CD4-positive, alpha-beta T cell treated with Interleukin-4 for 1 hour (primary cell): Measurements from ENCODE around the gene OR6A2.
"Not testable (repeated sequence)": the region's sequence is repeated elsewhere in the genome, so short reads cannot be mapped to it uniquely, and the experiment has no call there.

Experiments
- DNase-seq, 2 donors: peaks; one replicate each; pipeline ENCODE4 v3.0.0-alpha.2; 2020 to 2022

The OR6A2 gene

DNA sequence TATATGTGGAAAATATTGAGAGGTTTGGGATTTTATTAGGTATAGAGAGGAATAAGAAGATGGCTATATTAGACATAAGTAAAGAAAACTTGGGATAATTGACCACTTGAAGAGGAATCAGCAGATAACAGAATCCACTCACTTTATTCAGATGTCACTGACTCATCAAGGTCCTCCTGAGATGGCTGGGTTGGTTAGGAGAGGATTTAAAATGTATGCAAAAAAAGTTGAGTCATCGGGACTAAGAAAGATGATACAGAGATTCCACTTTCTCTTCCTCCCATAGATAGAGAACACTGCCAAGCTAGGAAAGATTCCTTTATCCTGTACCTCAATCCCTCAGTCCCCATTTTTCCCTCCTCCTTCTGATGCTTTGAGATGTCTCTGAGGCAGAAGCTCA lies at the start of gene OR6A2:
Gene OR6A2 (minus strand): TSS at position 288 of the 400 bp plus-strand sequence. CDS start 3,981 bp downstream, outside the sequence.
- no peak for DNase-seq

- DNase-seq, result no peak
Measured at GRCh38 chr11:6845383-6845782, 45.9 kb upstream of the OR6A2 start, which contains the start of gene OR10A5. Gene OR10A5, plus strand, starts transcription at chr11:6845683. Its CDS starts 0 bp downstream, at chr11:6845683.

DNA sequence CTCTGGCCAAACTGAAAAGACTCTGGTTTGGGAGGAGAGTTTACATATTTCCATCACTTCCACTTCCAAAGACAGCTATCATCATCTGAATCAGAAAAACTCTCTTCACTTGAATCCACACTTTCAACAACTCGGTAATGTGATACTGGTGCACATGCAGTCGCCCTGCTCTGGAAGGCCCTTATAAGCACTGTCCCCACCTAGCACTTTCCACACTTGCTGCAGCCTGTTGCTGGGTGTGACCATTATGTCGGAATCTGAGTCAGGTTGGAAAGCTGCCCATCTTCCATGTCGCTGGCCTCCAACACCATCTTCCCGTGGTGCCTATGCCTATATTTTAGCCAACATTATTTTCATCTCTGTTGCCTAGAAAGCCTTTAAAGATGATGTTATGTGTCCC lies 44.9 kb upstream of the OR6A2 start:
- no peak for DNase-seq

DNA sequence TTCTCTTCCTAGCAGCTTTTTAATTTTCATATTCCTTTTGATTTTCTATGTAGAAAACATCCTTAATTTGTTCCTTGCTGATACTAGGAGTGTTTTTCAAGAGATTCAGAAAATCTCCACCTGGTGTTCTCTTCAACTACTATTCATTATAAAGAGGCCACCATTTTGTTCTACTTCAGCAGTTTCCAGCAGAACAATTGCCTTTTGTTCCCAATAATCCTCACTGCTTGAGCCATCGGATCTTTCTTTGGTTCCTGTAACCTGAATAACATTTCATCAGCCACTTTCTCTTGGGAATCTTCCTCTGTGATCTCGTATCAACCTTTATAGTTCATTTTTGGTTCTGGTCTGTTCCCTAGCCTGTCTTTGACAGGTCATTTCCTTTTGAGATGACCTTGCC lies 44.2 kb upstream of the OR6A2 start:
- no peak for DNase-seq

- DNase-seq, result no peak
Measured at GRCh38 chr11:6841694-6842093, 42.2 kb upstream of the OR6A2 start.

DNA sequence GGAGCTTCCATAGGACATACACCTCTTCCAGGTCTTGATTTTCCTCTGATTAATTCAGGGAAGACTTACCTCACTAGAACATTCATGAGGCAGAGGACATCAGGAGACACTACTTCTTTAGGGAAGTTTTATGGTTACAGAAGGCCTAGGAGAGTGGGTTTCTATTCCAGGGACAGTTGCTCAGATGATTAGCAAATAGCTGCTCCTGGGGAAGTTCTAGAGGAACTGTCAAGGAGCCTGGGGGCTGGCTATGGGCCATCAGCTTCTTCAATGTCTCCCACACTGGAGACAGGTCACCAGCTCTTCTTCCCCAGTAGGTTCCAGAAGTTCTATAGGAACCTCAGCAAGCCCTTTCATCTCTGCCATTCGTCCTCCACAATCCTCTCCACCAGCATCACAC lies 34.5 kb upstream of the OR6A2 start:
- DNase-seq, result no peak

DNA sequence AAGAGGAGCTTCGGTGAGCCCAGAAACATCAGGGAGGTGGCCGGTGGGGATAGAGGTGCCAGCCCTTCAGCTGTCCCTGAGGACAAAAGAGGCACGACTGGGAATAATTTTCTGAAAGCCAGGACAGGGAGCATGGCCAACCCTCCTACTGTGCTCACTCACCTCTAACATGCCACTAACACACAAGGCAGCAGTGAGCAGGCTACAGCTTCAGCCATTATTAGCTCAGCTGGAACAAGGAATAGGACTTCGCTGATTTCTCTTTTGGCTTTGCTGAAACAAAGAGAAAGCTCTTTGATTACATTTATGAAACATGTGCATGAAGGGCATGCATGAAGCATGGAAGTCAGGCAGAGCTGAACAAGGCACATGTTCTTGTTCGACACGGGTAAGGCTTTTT lies 33.9 kb upstream of the OR6A2 start:
- no peak for DNase-seq

GRCh38 chr11:6828103-6828502 lies 28.6 kb upstream of the OR6A2 start:
- DNase-seq, result no peak

DNA sequence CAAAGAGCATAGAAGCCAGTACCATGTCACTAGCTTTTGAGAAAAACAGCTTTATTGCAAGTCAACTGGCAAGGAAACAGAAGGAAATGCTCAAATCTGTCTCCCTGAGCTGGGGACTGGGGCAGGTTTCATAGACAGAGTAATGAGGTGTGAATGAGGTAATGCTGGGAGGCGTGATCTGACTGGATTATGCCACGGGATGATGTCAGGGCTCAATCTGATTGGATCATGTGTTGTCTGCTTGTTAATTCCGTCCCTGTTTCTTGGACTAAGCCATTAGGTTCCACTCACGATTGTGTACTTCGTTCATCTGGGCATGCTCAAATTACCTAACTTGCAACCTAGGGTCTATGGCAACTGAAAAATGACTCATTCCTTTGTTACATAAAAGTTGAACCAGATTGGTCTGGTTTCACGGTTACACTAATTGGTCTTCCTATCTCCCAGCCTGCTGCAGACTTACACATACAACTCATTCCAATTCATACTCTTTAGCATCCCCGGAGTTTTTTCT lies 25.8 kb upstream of the OR6A2 start:
- DNase-seq, result no peak

- DNase-seq, result no peak
Measured at GRCh38 chr11:6824136-6824823, 24.8 kb upstream of the OR6A2 start.

GRCh38 chr11:6818967-6819366 lies 19.5 kb upstream of the OR6A2 start:
- DNase-seq, result no peak

- DNase-seq, result no peak
Measured at GRCh38 chr11:6817694-6818093, 18.2 kb upstream of the OR6A2 start.

- no peak for DNase-seq
Measured at GRCh38 chr11:6813656-6814055, 14.2 kb upstream of the OR6A2 start.

- peak; percentile 13 to 56 for DNase-seq
Measured at GRCh38 chr11:6812390-6813005, 13.0 kb upstream of the OR6A2 start.

DNA sequence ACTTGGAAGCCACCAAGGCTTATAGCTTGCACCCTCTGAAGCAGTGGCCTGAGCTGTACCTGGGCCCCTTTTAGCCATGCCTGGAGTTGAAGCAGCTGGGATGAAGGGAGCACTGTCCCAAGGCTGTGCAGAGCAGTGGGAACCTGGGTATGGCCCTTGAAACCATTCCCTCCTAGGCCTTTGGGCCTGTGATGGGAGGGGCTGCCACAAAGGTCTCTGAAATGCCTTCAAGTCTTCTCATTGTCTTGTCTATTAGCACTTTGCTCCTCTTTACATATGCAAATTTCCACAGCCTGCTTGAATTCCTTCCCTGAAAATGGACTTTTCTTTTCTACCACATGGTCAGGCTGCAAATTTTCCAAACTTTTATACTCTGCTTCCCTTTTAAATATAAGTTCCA lies 1.6 kb upstream of the OR6A2 start:
- DNase-seq, result not testable (repeated sequence)

DNA sequence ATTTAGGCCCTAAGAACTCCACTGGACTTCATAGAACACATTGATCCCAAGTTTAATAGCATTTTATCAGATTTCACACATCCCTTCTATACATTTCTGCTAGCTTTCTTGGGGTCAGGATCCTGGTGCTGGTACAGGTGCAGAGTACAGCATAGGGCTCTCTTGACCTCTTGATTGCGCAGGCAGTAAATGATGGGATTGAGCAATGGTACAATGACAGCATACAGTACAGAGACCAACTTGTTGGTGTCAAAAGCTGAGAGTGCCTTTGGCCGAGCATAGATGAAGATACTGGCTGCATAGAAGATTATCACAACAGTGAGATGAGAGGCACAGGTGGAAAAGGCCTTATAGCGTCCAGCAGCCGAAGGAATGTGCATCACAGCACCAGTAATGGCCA lies 4.8 kb downstream of the OR6A2 start:
- no peak for DNase-seq

DNA sequence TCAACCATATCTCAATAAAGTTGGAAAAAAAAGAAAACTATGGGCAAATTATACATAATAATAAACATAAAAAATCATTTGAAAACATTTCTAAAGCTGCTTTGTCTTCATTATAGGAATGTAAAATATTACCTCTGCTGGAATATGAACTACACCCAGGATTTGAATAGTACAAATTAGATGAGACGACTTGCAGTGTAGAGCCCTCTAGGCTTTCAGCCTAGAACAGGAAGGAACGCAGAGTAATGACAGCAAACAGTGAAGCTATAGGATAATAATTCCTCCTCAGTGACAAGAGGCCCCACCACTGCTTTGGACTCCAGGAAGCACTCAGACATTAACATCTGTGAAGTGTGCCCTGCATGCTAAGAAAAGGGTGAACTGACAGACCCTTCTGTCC lies 8.9 kb downstream of the OR6A2 start:
- no peak for DNase-seq

- DNase-seq, result no peak
Measured at GRCh38 chr11:6782720-6783119, 16.8 kb downstream of the OR6A2 start, which contains the start of gene OR2AG1. Gene OR2AG1, plus strand, starts transcription at chr11:6783020. Its CDS starts 2,018 bp downstream, at chr11:6785038.

DNA sequence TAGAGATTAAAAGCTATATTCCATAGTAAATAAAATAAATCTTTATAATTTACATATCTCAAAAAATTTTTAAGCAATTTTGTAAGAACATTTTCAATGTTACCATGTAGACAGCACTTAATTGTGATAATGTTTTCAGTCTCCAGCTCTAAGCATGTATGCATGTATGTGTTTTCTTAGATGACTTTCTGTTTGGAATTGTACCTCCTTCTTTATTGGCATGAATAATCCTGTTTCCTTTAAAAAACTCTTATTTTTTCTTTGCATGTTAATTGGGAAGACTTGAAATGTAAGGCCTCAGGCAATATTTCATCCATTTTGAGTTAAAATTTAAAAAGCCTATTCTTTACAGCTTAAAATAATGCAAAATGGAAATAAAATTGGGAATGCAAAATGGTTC lies 18.7 kb downstream of the OR6A2 start:
- DNase-seq, result no peak

- DNase-seq, result no peak
Measured at GRCh38 chr11:6778518-6778917, 21.0 kb downstream of the OR6A2 start.

GRCh38 chr11:6771926-6772893 lies 27.3 kb downstream of the OR6A2 start, which contains the start of gene OR2AG2:
Gene OR2AG2, minus strand, starts transcription at chr11:6771976. Its CDS starts 3,019 bp downstream, at chr11:6768957.
- peak in 1 of 2 donors; percentile 46 for DNase-seq

GRCh38 chr11:6757373-6757967 lies 42.0 kb downstream of the OR6A2 start:
- peak; percentile 70 to 73 for DNase-seq

GRCh38 chr11:6755953-6756347 lies 43.5 kb downstream of the OR6A2 start:
- no peak for DNase-seq
